22Rv1 (cell line): ENCODE measurements around the gene MYOCOS.

Experiments
- H3K27ac ChIP-seq: fragments of 450-650 bp; 2 replicates; pipeline ENCODE4 v1.5.1; 2017
- CTCF ChIP-seq: fragments of 450-650 bp; IDR thresholded peaks from 2 replicates; pipeline ENCODE4 v1.5.1; 2017; ENCODE audit warnings: mild to moderate bottlenecking
- ZFX ChIP-seq: fragments of 450-650 bp; IDR thresholded peaks from 2 replicates; pipeline ENCODE4 v1.6.1; 2017; ENCODE audit warnings: antibody characterized with exemption, borderline replicate concordance

MYOCOS gene, protein sequence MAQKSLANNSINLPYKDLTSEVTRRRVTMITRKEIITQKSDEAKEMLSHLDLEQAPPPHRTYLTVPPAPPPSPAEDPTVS

DNA sequence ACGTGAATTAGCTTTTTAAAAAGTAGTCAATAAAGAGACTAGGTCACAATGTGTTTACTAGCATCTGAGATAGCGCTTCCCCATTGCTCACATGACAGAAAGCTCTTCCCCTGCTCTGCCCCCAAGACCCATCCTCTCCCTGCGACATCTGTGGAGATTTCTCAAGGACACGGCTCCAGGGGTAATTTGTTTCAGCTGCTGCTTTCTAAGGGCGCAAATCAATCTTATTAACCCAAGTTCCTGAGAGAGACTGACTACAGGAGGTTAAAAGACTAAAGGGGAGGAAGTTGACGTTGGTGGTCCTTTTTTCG lies at the start of gene MYOCOS:
Gene MYOCOS (plus strand): TSS at position 92 of the 311 bp plus-strand sequence. CDS start 1,641 bp downstream, outside the sequence.
- TF ChIP-seq CTCF (no peak), ZFX (no peak)
- H3K27ac ChIP-seq: no peak within 1 kb of the TSS

DNA sequence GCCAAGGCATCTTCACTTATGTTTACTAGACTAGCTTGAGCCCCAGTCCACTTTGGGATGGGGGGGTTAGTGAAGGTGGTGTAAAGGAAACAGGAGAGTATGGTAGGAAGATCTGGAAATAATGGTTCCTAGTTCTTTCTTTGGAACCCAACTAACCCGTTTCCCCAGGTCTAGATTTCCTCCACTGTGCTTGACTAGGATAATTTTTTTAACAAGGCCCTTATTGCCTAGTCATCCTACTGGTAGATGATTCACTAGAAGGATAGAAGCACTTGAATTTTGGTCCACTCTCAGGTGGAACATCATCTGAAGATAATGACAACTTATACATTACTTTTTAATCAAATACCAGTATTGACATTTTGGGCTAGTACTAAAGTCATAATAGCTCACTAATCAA lies 45.9 kb upstream of the MYOCOS start:
- no peak for TF ChIP-seq ZFX
- TF ChIP-seq CTCF: no peak
- H3K27ac ChIP-seq: no peak overlapping the region

GRCh38 chr1:171581226-171581625 lies 40.8 kb upstream of the MYOCOS start:
- TF ChIP-seq CTCF: no peak
- no peak for TF ChIP-seq ZFX
- 0 out of 2 replicates have a peak overlapping the region, but pooled peaks have one; percentile 5 for H3K27ac ChIP-seq

- no peak for TF ChIP-seq CTCF
- no peak for TF ChIP-seq ZFX
- H3K27ac ChIP-seq: peak overlapping the region; percentile 5; the same call in 1 of the 2 replicates
Observed at GRCh38 chr1:171581766-171582165, 40.3 kb upstream of the MYOCOS start.

DNA sequence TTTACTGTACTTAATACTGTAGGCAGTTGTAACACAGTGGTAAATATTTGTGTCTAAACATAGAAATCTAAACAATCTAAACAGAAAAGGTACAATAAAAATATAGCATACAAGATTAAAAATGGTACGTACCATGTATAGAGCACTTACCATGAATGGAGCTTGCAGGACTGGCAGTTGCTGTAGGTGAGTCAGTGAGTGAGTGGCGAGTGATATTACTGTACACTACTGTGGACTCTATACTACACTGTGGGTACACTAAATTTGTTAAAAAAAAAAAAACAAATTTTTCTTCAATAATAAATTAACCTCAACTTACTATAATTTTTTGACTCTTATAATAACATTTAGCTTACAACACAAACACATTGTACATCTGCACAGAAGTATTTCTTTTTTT lies 39.5 kb upstream of the MYOCOS start:
- TF ChIP-seq ZFX (no peak), CTCF (no peak)

GRCh38 chr1:171583591-171584201 lies 38.3 kb upstream of the MYOCOS start:
- no peak overlapping the region for H3K27ac ChIP-seq
- TF ChIP-seq ZFX (no peak), CTCF (no peak)

More for the DNA sequence above, 39.5 kb upstream of the MYOCOS start:
- H3K27ac ChIP-seq: peak overlapping the region; percentile 5; the same call in 1 of the 2 replicates

DNA sequence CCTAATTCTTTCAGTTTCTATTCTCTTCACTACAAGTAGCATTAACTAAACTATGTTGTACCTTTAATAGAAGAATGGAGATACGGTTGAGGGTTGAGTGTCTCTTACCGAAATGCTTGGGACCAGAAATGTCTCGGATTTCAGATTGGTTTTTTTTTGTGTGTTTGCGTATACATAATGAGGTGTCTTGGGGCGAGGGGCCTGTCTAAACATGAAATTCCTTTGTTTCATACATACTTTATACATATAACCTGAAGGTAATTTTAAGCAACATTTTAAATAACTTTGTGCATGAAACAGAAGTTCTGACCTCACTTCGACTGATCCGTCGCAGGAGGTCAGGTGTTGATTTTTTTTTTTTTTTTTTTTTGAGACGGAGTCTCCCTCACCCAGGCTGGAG lies 36.3 kb upstream of the MYOCOS start:
- H3K27ac ChIP-seq: no peak overlapping the region
- TF ChIP-seq CTCF: no peak
- TF ChIP-seq ZFX: no peak
